Pancreas (tissue), 10 donors: ENCODE results near the gene ELAVL2. TPM values are rescaled to one million over a fixed set of nuclear protein-coding genes. Genes with fewer than 3 reads are reported as not detected.

Source experiments
- ATAC-seq, 4 donors: fragments of 200-7000 bp; cut with Tn5 transposase; one replicate each; pipeline versions ENCODE4 v1.8.0 to v1.9.1; 2020; ENCODE audit warnings: mild to moderate bottlenecking in 4 of 4, moderate library complexity in 4 of 4
- DNase-seq, 6 donors: peaks; one replicate each; pipeline ENCODE4 v3.0.0-alpha.2; 2020
- FAIRE-seq: peaks from 2 replicates; lab custom pipeline; 2012; peaks lifted over from hg19 to GRCh38; lab: Jason Lieb, UNC
- H3K27ac ChIP-seq, 4 donors: fragments of 200-600 bp; sonication (generic); 1 replicate in 3 of 4; 2 replicates in 1 of 4; pipeline versions ENCODE4 v1.5.0 to v1.8.0; 2020
- H3K27me3 ChIP-seq, 4 donors: fragments of 200-600 bp; one replicate each; pipeline ENCODE4 v1.8.0; 2021
- H3K36me3 ChIP-seq, 3 donors: fragments of 200-600 bp; sonication (generic) in 1 of 3; one replicate each; pipeline versions ENCODE4 v1.5.0 to v1.8.0; 2020 to 2021
- H3K4me1 ChIP-seq, 3 donors: fragments of 200-600 bp; one replicate each; pipeline ENCODE4 v1.8.0; 2021
- H3K4me3 ChIP-seq, 4 donors: fragments of 200-600 bp; sonication (generic) in 2 of 4; one replicate each; pipeline versions ENCODE4 v1.5.0 to v1.8.0; 2020 to 2021
- H3K9me3 ChIP-seq, 4 donors: fragments of 200-600 bp; one replicate each; pipeline ENCODE4 v1.8.0; 2021
- CTCF ChIP-seq, 4 donors: fragments of 200-600 bp; sonication (generic) in 3 of 4; IDR thresholded peaks; one replicate each; pipeline versions ENCODE4 v1.5.0 to v1.8.0; 2021; ENCODE audit warnings: antibody characterized with exemption in 4 of 4
- WGBS, 2 donors: extraction: QIAGEN DNeasy Blood & Tissue Kit; methylation state at CpG; one replicate each; pipeline ENCODE4 v1.1.7; 2013; 5-methylcytosine and 5-hydroxymethylcytosine counted together
- intact Hi-C, 3 donors: fragments of 100-400 bp; cut with DNase I; formaldehyde crosslinking; loops; one replicate each; pipeline versions ENCODE4 v1.11.1 to v1.14.2; 2022
- polyA plus RNA-seq, 2 donors: library from polyadenylated mRNA; stranded (reverse); fragments of 200-250 nt; gene quantifications; one replicate each; pipeline ENCODE4 v1.2.3, GENCODE V29; 2013
- total RNA-seq, 6 donors: library from RNA; stranded (reverse); fragmentation: NEBNext Ultra II Directional in 4 of 6; extraction: Animal tissue kit (Norgen Biotek cat#: 25700) in 4 of 6; gene quantifications; one replicate each; pipeline versions ENCODE4 v1.2.1 to v1.2.4, GENCODE V29; 2021 to 2023
- donor health status: healthy with polysubstance abuse.
- donor health status: DM: no; HTN: no; CAD: no; lungs with moderate emphysema.
- donor health status: DM: no; HTN: no; CAD: no.
- donor health status: control.
- donor health status: control.
- donor health status: Bipolar disorder and iron deficiency.
- donor health status: DM: yes; HTN: yes; CAD: no.
- donor health status: DM: no; HTN: no; CAD: no.
- donor health status: DM: no; HTN: no; CAD: no.
- donor health status: DM: yes; HTN: yes; CAD: no.

ELAVL2 gene
- total and polyA plus RNA-seq, 8 donors: 0.02 to 0.19 (median 0.12) TPM; not detected in 5

- no peak for TF ChIP-seq CTCF (IDR thresholded peaks at IDR 0.05)
- Histone ChIP-seq H3K4me1 (no peaks in the 10 kb centered on the region), H3K27me3 (no peaks in the 10 kb centered on the region), H3K27ac (no peak overlapping the region), H3K9me3 (no peaks in the 10 kb centered on the region), H3K36me3 (no peaks in the 10 kb centered on the region), H3K4me3 (no peak overlapping the region)
- ATAC-seq: no peak
- intact Hi-C loops: no loop called here
- no peak for DNase-seq
- FAIRE-seq: no peak
- WGBS, 2 donors: 13 to 22% methylated on average over 1 of the region's 1 CpG
Observed at GRCh38 chr9:23741351-23741750, 84.7 kb downstream of the ELAVL2 start.

- intact Hi-C loops: no loop called here
- Histone ChIP-seq H3K27me3 (no peaks in the 10 kb centered on the region), H3K9me3 (no peaks in the 10 kb centered on the region), H3K4me1 (no peaks in the 10 kb centered on the region), H3K4me3 (no peak overlapping the region), H3K36me3 (no peaks in the 10 kb centered on the region), H3K27ac (no peak overlapping the region)
- no peak for DNase-seq
- TF ChIP-seq CTCF (IDR thresholded peaks at IDR 0.05): no peak
- WGBS, 2 donors: 46 to 54% methylated on average over 2 of the region's 2 CpGs
- no peak for FAIRE-seq
- ATAC-seq: no peak
Observed at GRCh38 chr9:23740531-23740930, 85.5 kb downstream of the ELAVL2 start.

GRCh38 chr9:23739753-23740152 is 86.3 kb downstream of the ELAVL2 start:
- Histone ChIP-seq H3K27ac (no peak overlapping the region), H3K4me1 (no peaks in the 10 kb centered on the region), H3K36me3 (no peaks in the 10 kb centered on the region), H3K4me3 (no peak overlapping the region), H3K27me3 (no peaks in the 10 kb centered on the region), H3K9me3 (no peaks in the 10 kb centered on the region)
- no peak for FAIRE-seq
- no peak for DNase-seq
- intact Hi-C loops: no loop called here
- no peak for ATAC-seq
- no peak for TF ChIP-seq CTCF (IDR thresholded peaks at IDR 0.05)
- WGBS, 2 donors: 37 to 59% methylated on average over 3 of the region's 3 CpGs

- intact Hi-C loops: no loop called here
- 58 to 69% methylated on average over 5 of the region's 5 CpGs for WGBS, 2 donors
- Histone ChIP-seq H3K4me3 (no peak overlapping the region), H3K36me3 (no peaks in the 10 kb centered on the region), H3K9me3 (no peaks in the 10 kb centered on the region), H3K27ac (no peak overlapping the region), H3K4me1 (no peaks in the 10 kb centered on the region), H3K27me3 (no peaks in the 10 kb centered on the region)
- DNase-seq: no peak
- FAIRE-seq: no peak
- TF ChIP-seq CTCF (IDR thresholded peaks at IDR 0.05): no peak
- ATAC-seq: no peak
Observed at GRCh38 chr9:23736293-23736692, 89.7 kb downstream of the ELAVL2 start.

DNA sequence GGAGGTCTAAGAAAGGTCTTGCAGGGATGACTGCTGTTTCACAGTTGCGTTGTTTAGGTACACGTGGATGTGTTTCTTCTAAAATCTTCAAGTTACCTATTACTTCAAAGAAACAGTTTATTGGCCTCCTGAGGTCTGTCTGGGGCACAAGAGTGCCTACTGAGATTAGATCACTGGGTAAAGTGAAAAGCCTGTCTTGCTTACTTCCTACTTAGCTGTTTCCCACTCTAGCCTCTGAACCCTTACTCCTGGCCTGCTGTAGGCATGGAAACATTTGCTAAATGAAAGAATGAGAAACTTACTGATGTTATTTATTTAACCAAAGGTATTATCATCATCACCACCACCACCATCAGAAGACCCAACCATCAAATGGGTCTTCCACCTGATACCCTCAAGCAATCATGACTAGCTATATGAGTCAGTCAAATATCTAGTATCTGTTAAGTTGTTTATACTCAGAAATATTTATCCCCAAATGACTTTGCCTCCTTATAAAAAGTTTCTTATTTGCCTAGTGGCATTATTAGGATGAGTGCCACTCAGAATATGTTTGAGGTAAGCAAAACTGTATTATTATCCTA is 92.5 kb downstream of the ELAVL2 start:
- Histone ChIP-seq H3K27me3 (no peaks in the 10 kb centered on the region), H3K27ac (no peak overlapping the region), H3K4me1 (no peaks in the 10 kb centered on the region), H3K9me3 (no peaks in the 10 kb centered on the region), H3K36me3 (no peaks in the 10 kb centered on the region), H3K4me3 (no peak overlapping the region)
- intact Hi-C loops: no loop called here
- TF ChIP-seq CTCF (IDR thresholded peaks at IDR 0.05): no peak
- no peak for FAIRE-seq
- ATAC-seq: no peak
- WGBS, 2 donors: 47 to 75% methylated on average over 2 of the region's 2 CpGs
- no peak for DNase-seq
